GM13976 (cell line): Measurements from ENCODE around the gene ADCY7.

Experiments
- DNase-seq: peaks from one replicate; pipeline ENCODE4 v3.0.0; 2012; ENCODE audit warnings: low spot score
- in situ Hi-C: fragments of 300-500 bp; cut with MboI; formaldehyde crosslinking; loops from one replicate; pipeline ENCODE4 v1.12.0; 2022; ENCODE audit warnings: low sequenced_read_pairs, mixed read lengths, inconsistent platforms; ENCODE audit not compliant: unreplicated experiment
- TF ChIP-seq, protein P1 (sequence below): IDR thresholded peaks from 2 replicates; pipeline ENCODE4 v1.5.1; 2012; ENCODE audit warnings: borderline replicate concordance, mild to moderate bottlenecking; ENCODE audit not compliant: insufficient read depth; ENCODE audit errors: extremely low read depth, missing control alignments, control extremely low read depth

Gene ADCY7

DNA sequence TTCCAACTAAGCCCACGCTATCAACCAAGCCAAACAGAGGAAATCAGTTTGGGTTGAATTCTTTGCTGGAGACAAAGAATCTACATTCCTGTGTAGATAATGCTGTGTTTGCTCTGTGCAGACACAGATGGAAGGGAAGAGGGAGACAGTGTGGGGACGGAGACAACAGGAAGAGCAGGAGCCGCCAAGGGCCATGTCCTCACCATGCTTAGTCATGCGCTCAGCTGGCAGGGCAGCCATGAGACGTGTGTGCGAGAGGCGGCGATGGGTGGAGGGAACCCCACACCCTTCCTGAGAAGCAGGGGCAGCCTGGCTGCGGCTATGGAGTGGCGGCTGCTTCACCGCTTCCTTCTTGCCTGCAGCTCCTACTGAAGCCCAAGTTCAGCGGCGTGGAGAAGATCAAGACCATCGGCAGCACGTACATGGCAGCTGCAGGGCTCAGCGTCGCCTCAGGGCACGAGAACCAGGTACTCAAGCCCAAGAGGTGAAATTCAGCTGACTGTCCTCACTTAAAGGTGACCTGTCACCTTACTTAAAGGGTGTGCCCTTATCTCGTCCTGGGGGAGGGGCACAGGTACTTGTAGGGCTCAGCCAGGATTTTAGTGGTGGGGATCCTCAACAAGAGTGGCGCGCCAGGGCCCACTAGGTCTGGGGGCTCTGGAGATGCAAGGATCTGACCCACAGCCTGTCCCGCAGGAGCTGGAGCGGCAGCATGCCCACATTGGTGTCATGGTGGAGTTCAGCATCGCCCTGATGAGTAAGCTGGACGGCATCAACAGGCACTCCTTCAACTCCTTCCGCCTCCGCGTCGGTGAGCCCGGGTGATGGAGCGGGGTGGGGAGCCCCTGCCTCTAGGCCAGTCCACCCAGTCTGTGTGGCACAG is 47.5 kb downstream of the ADCY7 start:
- in situ Hi-C loops: no loop called here
- DNase-seq: no peak
- TF ChIP-seq, protein P1, sequence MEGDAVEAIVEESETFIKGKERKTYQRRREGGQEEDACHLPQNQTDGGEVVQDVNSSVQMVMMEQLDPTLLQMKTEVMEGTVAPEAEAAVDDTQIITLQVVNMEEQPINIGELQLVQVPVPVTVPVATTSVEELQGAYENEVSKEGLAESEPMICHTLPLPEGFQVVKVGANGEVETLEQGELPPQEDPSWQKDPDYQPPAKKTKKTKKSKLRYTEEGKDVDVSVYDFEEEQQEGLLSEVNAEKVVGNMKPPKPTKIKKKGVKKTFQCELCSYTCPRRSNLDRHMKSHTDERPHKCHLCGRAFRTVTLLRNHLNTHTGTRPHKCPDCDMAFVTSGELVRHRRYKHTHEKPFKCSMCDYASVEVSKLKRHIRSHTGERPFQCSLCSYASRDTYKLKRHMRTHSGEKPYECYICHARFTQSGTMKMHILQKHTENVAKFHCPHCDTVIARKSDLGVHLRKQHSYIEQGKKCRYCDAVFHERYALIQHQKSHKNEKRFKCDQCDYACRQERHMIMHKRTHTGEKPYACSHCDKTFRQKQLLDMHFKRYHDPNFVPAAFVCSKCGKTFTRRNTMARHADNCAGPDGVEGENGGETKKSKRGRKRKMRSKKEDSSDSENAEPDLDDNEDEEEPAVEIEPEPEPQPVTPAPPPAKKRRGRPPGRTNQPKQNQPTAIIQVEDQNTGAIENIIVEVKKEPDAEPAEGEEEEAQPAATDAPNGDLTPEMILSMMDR: no peak

DNA sequence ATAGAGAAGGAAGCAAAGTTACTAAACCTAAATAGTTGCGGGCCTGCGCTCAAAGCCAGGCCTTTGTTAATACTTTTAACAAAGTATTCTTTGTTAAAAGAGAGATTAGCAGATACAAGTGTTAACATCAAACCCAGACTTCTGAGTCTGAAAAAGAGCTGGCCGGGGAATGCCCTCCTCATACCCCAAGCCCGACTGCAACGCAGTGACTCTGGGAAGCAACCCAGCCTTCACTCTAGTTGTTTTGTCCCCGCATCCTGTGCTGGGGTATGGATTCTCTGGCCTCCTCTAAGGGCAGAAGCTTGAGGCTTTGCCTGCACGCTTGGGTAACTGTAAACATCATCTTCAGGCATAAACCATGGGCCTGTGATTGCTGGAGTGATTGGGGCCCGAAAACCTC is 48.3 kb downstream of the ADCY7 start:
- no peak for DNase-seq
- in situ Hi-C loops: no loop called here
- TF ChIP-seq, protein P1: no peak

DNA sequence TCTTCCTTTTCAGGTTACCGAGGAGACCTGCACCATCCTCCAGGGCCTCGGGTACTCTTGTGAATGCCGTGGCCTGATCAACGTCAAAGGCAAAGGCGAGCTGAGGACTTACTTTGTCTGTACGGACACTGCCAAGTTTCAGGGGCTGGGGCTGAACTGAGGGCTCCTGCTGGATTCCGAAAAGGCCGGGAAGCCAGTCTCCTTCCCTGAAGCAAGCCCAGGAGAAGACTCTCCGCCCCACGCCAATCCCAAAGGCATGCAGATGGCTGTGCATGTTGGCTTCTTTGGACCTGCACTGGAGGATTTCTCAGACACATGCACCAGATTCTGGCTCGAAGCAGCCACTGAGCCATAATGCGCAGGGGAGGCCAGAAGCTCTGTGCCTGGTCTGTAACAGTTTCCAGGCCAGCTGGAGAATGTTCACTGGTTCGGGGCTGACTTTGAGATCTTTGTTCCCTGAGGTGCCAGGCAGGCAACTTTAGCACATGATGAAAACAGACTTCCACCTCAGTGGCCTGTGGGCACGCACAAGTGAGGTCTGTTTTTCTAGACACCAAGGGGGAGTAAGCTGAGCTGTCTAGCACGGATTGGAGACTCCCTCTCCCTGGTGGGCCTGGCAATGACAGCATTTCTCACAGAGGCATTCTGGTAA is 49.1 kb downstream of the ADCY7 start:
- no peak for DNase-seq
- in situ Hi-C loops: no loop called here
- TF ChIP-seq, protein P1: no peak

DNA sequence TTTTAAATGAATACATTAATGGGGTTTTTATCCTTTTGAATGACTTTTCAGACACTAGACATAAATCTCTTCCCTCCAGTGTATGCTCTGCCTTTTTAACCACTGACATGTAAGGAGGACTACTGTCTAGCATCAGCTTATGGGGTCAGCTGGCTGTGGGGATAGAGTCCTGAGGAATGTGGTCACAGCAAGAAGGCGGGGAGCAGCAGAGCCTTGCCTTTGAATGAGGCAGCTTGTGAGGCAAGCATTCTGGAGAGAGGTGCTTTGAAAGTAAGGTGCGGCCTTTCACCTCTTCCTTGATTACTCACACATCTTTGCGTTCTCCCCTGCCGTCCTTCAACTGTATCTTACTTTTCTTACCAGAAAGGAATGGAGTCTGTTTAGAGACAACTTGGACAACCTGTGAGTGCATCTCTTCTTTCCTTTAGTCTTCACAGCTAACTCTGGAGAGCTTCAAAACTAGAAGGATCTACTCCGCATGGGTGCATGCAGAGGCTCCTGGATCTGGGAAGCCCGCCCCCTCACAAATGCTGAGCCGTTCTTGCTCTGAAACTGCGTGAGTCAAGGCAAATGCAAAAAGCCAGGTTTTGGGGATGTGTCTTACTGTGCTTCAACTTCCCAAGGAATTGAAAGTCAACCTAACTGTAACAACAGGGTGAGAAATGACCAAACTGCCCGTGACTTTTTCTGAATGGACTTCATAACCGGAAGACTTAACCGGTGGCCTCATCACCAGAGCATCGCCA is 49.9 kb downstream of the ADCY7 start:
- TF ChIP-seq, protein P1: no peak
- in situ Hi-C loops: no loop called here
- no peak for DNase-seq

DNA sequence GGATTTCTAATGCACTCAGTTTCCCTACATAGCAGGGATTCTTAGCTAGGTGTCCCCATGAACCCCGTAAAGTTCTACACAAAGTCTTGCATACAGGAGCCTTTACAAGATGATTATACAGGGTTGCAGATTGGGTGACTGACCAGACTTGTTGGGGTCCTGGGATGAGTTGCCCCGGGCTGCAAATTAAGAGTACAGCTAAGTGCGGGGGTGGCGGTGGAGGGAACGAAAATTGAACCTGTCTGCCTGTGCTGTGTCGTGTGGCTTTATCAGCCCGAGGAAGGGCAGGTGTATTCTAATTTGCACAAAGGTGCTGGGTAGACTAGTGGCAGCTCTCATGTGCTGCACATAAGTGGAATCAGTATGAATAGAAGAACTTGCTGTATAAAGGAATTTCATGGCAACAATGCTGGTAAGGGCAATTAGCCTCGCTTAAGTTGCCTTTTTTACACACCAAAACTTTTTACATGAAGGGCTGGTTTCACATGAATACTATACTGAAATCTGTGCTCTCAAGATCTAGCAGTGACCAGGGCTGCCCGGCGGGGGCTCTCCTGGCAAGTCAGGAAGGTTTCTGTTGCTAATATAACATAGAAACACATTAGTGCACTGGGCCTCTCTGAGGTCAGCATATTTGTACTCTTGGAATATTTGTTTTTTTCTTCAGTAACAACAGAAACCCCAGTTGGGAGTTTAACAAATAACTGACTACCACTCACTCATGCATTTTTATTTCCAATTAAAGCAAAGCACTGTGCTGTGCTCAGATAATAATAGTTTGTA is 50.7 kb downstream of the ADCY7 start:
- no peak for DNase-seq
- in situ Hi-C loops: no loop called here
- TF ChIP-seq, protein P1: no peak
